CD4-positive, alpha-beta T cell (primary cell): ENCODE results near the gene SLC5A1. TPM values are rescaled to one million over a fixed set of nuclear protein-coding genes. Genes with fewer than 3 reads are reported as not detected.
"Not testable (repeated sequence)": the region's sequence is repeated elsewhere in the genome, so short reads cannot be mapped to it uniquely, and the experiment has no call there.

Experiments used
- ATAC-seq: fragments of 200-7000 bp; cut with Tn5 transposase; one replicate; pipeline ENCODE4 v1.10.0; 2022; ENCODE audit warnings: mild to moderate bottlenecking; ENCODE audit not compliant: poor library complexity
- CTCF ChIA-PET: fragments of 350-600 bp; sonication (Branson Sonifier 250); formaldehyde crosslinking; loops from one replicate; lab custom pipeline; 2021; ENCODE audit warnings: antibody characterized with exemption, inconsistent platforms; lab: Charles Lee
- POLR2A ChIA-PET: fragments of 350-600 bp; sonication (Branson Sonifier 250); formaldehyde crosslinking; loops from one replicate; lab custom pipeline; 2021; ENCODE audit warnings: antibody characterized with exemption, inconsistent platforms; lab: Charles Lee
- DNase-seq, 14 experiments: peaks; one replicate each; pipeline ENCODE4 v3.0.0-alpha.2; 2013 to 2020; ENCODE audit warnings: mixed read lengths in 2 of 14
- H3K27ac ChIP-seq, 2 donors: one replicate each; pipeline versions ENCODE4 v1.5.1 to v1.7.0; 2013; ENCODE audit warnings: low read length in 2 of 2, low read depth in 1 of 2, mild to moderate bottlenecking in 1 of 2
- H3K27me3 ChIP-seq, 2 experiments: 1 replicate in 1 of 2; 2 replicates in 1 of 2; pipeline versions ENCODE4 v1.6.1 to v1.7.0; 2013; ENCODE audit warnings: low read length in 2 of 2, control low read depth in 1 of 2, mild to moderate bottlenecking in 1 of 2, moderate library complexity in 1 of 2; ENCODE audit not compliant: insufficient read depth in 2 of 2, control insufficient read depth in 1 of 2
- H3K36me3 ChIP-seq: one replicate; pipeline ENCODE4 v1.6.1; 2013; ENCODE audit warnings: low read length, control low read depth; ENCODE audit not compliant: insufficient read depth
- H3K4me1 ChIP-seq: one replicate; pipeline ENCODE4 v1.6.1; 2013; ENCODE audit warnings: low read length, control low read depth; ENCODE audit not compliant: insufficient read depth
- H3K4me3 ChIP-seq: one replicate; pipeline ENCODE4 v1.5.1; 2013; ENCODE audit warnings: mild to moderate bottlenecking, low read length, moderate library complexity
- H3K9me3 ChIP-seq, 2 experiments: 1 replicate in 1 of 2; 2 replicates in 1 of 2; pipeline versions ENCODE4 v1.6.1 to v1.7.0; 2013; ENCODE audit warnings: low read length in 2 of 2, mild to moderate bottlenecking in 2 of 2, control low read depth in 1 of 2, moderate library complexity in 1 of 2; ENCODE audit not compliant: control insufficient read depth in 1 of 2, insufficient read depth in 1 of 2
- H3K27ac Mint-ChIP-seq: one replicate; pipeline ENCODE4 v1.8.0; 2020; ENCODE audit warnings: mixed read lengths
- H3K27me3 Mint-ChIP-seq: one replicate; pipeline ENCODE4 v1.8.0; 2021; ENCODE audit warnings: mixed read lengths
- H3K36me3 Mint-ChIP-seq: one replicate; pipeline ENCODE4 v1.8.0; 2021; ENCODE audit warnings: low read depth, mixed read lengths
- H3K4me1 Mint-ChIP-seq: one replicate; pipeline ENCODE4 v1.8.0; 2021; ENCODE audit warnings: low read depth, mixed read lengths
- H3K4me3 Mint-ChIP-seq: one replicate; pipeline ENCODE4 v1.8.0; 2020; ENCODE audit warnings: mild to moderate bottlenecking, mixed read lengths
- H3K9me3 Mint-ChIP-seq: one replicate; pipeline ENCODE4 v1.8.0; 2020; ENCODE audit warnings: mixed read lengths
- intact Hi-C, 2 experiments: fragments of 100-400 bp; cut with DNase I in 1 of 2; cut with micrococcal nuclease in 1 of 2; formaldehyde crosslinking; loops; one replicate each; pipeline versions ENCODE4 v1.15.1 to v1.9.0; 2023 to 2025; cut with DNase I, micrococcal nuclease
- total RNA-seq, 174 experiments: library from RNA in 2 of 174; stranded (reverse) in 2 of 174; gene quantifications; one replicate each; pipeline ENCODE4 v1.2.3 and lab custom pipeline; 2021 to 2026
- TF ChIP-seq, protein P1 (sequence below): fragments of 200-600 bp; IDR thresholded peaks from one replicate; pipeline ENCODE4 v1.8.0; 2022; ENCODE audit warnings: antibody characterized with exemption, mild to moderate bottlenecking

Gene SLC5A1
- total RNA-seq, 2 experiments from 2014 or later = not detected

DNA sequence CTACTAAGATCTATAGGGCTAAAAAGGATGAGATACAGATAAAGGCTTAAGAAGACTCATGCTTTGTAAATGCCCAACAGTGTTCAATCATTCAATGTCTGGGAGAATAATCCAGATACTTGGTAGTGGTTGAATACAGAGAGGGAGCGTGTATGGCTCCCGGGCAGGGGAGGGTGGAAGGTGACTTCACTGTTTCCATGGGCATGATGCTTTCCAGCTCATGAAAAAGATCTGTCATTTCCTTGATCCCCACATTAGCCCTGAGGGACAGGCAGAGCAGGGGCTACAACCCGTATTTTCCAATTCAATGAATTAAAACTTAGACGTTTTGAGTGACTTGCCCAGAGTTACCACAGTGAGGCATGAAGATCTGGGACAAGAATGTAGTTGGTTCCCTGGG is 111.7 kb downstream of the SLC5A1 start:
- H3K27me3 Mint-ChIP-seq, CTCF ChIA-PET: not testable (repeated sequence)

DNA sequence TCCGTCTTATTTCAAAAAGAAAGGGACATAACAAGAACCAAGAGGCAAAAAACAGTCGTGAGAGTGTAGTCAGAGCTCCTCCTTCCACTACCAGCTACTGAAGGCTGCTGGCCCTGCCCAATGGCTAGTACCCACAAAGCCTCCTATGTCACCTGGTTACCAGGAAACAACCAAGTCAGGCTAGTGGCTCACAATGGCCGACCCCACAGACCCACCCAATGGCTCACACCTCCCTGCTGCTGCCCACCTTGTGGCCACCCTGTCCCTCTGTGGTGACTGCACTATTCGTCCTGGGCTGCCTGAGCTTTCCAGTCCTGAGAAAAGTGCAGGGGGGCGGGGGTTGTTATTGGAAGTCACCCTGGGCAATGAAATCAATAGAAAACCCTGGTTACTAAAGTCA is 114.6 kb downstream of the SLC5A1 start:
- H3K9me3 Mint-ChIP-seq, POLR2A ChIA-PET, H3K27ac ChIP-seq, CTCF ChIA-PET, H3K27me3 ChIP-seq, H3K27me3 Mint-ChIP-seq, H3K27ac Mint-ChIP-seq, H3K36me3 Mint-ChIP-seq, H3K4me3 Mint-ChIP-seq, H3K36me3 ChIP-seq, H3K4me1 ChIP-seq, H3K4me1 Mint-ChIP-seq, H3K9me3 ChIP-seq, DNase-seq, ATAC-seq, H3K4me3 ChIP-seq: not testable (repeated sequence)
- intact Hi-C loops = loop anchor here in 1 of 2 experiments (5.0 kb wide), 1 partner anchor 50 kb away; no protein-coding TSS in a partner anchor

More for the DNA sequence above, 111.7 kb downstream of the SLC5A1 start:
- H3K4me3 ChIP-seq, H3K9me3 Mint-ChIP-seq, POLR2A ChIA-PET, H3K4me3 Mint-ChIP-seq, H3K4me1 ChIP-seq, H3K36me3 ChIP-seq, H3K27ac ChIP-seq, H3K27me3 ChIP-seq, H3K36me3 Mint-ChIP-seq, ATAC-seq, H3K27ac Mint-ChIP-seq, H3K9me3 ChIP-seq, DNase-seq, H3K4me1 Mint-ChIP-seq: not testable (repeated sequence)
- intact Hi-C loops = loop anchor here in 1 of 2 experiments (5.0 kb wide), 1 partner anchor 47 kb away; no protein-coding TSS in a partner anchor

DNA sequence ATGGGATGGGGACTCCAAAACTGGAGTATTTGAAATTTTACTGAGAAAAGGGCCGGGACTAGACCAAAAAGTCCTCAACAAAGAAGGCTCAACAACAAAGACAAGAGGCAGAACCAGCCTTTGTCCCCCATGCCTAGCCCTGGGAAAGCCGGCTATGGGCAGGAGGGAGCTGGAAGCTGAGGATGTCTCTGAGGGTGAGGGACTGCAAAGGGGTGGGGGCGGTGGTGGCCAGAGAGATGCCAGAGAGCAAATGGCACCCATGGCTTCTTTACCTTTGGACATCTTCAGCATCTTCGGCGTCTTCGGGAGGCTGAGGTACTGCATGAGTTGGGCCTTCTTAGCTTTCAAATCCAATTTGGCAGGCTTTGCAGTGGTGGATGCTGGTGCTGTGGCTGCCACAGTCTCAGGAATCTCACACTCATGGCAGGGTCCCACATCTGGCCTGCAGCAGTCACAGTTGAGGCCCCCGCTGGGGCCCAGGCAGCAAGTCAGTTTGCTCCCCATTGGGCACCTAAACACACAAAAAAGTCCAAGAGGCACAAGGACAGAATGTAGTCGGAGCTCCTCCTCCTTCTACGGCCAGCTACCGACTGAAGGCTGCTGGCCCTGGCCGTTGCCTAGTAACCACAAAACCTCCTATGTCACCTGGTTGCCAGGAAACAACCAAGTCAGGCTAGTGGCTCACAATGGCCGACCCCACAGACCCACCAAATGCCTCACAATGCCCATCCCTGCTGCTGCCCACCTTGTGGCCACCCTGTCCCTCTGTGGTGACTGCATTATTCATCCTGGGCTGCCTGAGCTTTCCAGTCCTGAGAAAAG is 115.9 kb downstream of the SLC5A1 start, which contains the start of gene C22orf42:
C22orf42 (minus strand) TSS at position 592 of the 822 bp plus-strand sequence; CDS start at position 504, 88 bp downstream.
- Mint-ChIP-seq H3K4me3 (no peak within 1 kb of the TSS), H3K36me3 (no peaks in the 10 kb centered on the region), H3K9me3 (no peaks in the 10 kb centered on the region), H3K27ac (no peak within 1 kb of the TSS), H3K4me1 (no peaks in the 10 kb centered on the region), H3K27me3 (peaks cover 5% of the 10 kb centered on the region)
- ChIA-PET POLR2A (no interaction called here), CTCF (no interaction called here)
- H3K27me3 ChIP-seq = peaks cover 0 to 5% of the 10 kb centered on the region in 2 experiments
- H3K4me3 ChIP-seq = no peak within 1 kb of the TSS
- peaks cover 0 to 5% of the 10 kb centered on the region in 2 experiments for H3K9me3 ChIP-seq
- no peaks in the 10 kb centered on the region for H3K36me3 ChIP-seq
- H3K27ac ChIP-seq = no peak within 1 kb of the TSS
- TF ChIP-seq, protein P1, sequence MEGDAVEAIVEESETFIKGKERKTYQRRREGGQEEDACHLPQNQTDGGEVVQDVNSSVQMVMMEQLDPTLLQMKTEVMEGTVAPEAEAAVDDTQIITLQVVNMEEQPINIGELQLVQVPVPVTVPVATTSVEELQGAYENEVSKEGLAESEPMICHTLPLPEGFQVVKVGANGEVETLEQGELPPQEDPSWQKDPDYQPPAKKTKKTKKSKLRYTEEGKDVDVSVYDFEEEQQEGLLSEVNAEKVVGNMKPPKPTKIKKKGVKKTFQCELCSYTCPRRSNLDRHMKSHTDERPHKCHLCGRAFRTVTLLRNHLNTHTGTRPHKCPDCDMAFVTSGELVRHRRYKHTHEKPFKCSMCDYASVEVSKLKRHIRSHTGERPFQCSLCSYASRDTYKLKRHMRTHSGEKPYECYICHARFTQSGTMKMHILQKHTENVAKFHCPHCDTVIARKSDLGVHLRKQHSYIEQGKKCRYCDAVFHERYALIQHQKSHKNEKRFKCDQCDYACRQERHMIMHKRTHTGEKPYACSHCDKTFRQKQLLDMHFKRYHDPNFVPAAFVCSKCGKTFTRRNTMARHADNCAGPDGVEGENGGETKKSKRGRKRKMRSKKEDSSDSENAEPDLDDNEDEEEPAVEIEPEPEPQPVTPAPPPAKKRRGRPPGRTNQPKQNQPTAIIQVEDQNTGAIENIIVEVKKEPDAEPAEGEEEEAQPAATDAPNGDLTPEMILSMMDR = no peak
- DNase-seq = no peak
- no peak for ATAC-seq
- no peaks in the 10 kb centered on the region for H3K4me1 ChIP-seq
- intact Hi-C loops = loop anchor here in 1 of 2 experiments (5.0 kb wide), 1 partner anchor 52 kb away; no protein-coding TSS in a partner anchor

DNA sequence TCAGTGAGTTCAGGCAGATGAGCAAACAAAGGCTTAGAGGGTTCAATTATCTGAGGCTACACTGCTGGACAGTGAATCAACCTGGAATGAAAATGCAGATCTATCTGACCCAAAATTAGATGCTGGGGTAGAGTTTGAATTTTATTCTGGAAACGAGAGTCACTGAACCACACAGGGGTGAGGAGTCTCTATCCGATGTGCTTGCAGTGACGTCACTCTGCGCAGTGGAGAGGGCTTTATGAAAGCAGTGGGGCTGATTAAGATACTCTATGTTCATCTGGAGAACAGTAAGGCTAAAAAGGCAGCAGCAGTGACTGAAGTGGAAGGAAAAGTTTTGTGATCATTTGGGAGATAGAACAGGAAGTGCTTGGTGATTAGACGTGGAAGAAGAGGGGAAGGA is 117.3 kb downstream of the SLC5A1 start:
- H3K9me3 ChIP-seq, H3K27ac ChIP-seq, ATAC-seq, H3K36me3 Mint-ChIP-seq, H3K27ac Mint-ChIP-seq, CTCF ChIA-PET, H3K27me3 ChIP-seq, H3K4me3 Mint-ChIP-seq, DNase-seq, H3K9me3 Mint-ChIP-seq, H3K27me3 Mint-ChIP-seq, H3K4me1 Mint-ChIP-seq, H3K4me3 ChIP-seq, POLR2A ChIA-PET, intact Hi-C loops, H3K36me3 ChIP-seq, H3K4me1 ChIP-seq: not testable (repeated sequence)

Other genes starting within 250 kb of the SLC5A1 start
- 10 to 100 TPM; 24.4 to 26.1 TPM for gene YWHAH, start 98.7 kb upstream of the SLC5A1 start, total RNA-seq
- gene C22orf42, start 116.0 kb downstream of the SLC5A1 start, total RNA-seq = not detected
- gene RFPL2, start 161.8 kb downstream of the SLC5A1 start, total RNA-seq = under 1 TPM; 0.30 to 0.47 TPM
- not detected for gene SLC5A4, start 212.1 kb downstream of the SLC5A1 start, total RNA-seq